Measurements from ENCODE around the gene SFMBT2.

- TF ChIP-seq POLR2A (IDR thresholded peaks at IDR 0.05; ENCODE audit: low read depth, low read length) (no peak), POLR2AphosphoS5 (IDR thresholded peaks at IDR 0.05; ENCODE audit: low read depth, low read length) (no peak)
These were observed 140.8 kb downstream of the SFMBT2 start for GRCh38 chr10:7269988-7270387.

All from GM12892 (cell line).